Measurements from ENCODE around the gene NGEF.
"Not testable (repeated sequence)": the region's sequence is repeated elsewhere in the genome, so short reads cannot be mapped to it uniquely, and the experiment has no call there.

NGEF gene

GRCh38 chr2:233019610-233020009 is 6.6 kb upstream of the NGEF start:
- not testable (repeated sequence) for DNase-seq

DNA sequence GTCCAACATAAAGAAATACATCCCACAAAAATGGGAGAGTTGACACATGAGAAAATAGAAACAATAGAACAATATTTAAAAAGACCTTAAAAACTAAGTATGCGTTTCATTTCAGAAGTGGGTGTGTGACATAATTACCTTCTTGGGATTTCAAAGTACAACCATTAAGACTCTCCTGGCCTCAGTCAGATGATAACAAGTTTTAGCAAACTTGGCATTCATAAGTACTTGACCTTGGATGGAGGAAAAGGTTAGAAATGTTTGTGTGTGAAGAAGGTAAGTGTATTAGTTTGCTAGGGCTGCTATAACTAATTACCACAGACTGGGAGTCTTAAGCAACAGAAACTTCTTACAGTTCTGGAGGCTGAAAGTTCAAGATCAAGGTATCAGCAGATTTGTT is 4.9 kb upstream of the NGEF start:
- DNase-seq, result no peak

DNA sequence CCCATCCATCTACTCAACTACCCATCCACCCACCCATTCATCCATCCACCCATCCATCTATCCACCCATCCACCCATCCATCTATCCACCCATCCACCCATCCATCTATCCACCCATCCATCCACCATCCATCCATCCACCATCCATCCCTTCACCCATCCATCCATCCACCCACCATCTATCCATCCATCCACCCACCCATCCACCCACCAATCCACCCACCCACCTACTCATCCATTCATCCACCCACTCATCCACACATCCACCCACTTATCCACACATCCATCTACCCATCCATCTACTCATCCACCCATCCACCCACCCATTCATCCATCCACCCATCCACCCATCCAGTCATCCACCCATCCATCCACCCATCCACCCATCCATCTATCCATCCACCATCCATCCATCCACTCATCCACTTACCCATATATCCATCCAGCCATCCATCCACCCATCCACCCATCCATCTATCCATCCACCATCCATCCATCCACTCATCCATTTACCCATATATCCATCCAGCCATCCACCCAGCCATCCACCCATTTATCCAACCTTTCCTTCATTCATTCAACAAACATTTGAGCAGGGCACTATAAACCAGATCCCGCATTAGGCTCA is 2.1 kb upstream of the NGEF start:
- DNase-seq, result no peak

DNA sequence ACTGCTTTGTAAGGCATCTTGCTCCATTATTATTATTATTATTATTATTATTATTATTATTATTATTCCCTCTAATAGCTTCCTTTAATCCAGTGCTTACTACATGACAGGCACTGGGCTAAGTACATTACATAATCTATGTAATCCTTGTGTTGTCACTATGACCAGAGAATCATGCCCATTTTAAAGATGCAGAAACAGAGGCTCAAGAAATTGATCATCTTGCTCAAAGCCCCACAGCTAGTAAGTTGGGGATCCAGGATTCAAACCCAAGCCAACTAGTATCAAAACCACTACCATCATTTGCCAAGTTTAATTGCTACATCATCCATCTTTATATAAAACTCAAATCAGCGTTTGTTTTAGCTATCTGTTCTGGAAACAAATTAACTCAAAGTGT is 594 bp upstream of the NGEF start:
- DNase-seq, result no peak

DNA sequence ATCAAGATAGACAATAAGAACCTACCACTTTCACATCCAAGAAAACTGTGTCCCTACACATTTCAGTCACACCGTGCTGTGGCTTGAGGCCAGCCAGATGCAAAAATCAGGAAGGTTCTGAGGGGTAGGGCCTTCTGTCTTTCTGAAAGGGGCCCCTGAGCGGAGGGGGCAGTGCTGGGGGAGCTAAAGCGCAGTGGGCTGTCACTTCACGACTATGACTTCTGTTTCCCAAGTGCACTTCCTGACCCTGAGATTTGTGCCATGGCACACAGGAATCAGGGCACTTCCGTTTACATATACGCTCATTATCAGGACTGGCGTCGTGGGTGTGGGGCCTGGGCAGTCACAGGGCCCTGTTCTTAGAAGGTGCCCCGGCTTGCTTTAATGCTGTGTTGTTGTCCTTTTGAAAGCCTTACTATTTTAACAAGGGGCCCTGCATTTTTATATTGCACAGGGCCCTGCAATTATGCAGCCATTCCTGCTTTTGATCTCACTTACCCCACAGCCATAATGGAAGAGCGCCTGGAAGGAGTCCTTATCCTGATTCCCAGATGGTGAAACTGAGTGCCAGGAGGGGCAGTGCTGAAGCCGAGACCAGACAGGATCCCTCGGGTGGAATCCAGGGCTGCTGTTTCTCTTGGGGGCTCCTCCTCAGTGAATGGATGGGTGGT is 620 bp downstream of the NGEF start:
- no peak for DNase-seq

GRCh38 chr2:233011702-233012131 is 1.3 kb downstream of the NGEF start:
- no peak for DNase-seq

DNA sequence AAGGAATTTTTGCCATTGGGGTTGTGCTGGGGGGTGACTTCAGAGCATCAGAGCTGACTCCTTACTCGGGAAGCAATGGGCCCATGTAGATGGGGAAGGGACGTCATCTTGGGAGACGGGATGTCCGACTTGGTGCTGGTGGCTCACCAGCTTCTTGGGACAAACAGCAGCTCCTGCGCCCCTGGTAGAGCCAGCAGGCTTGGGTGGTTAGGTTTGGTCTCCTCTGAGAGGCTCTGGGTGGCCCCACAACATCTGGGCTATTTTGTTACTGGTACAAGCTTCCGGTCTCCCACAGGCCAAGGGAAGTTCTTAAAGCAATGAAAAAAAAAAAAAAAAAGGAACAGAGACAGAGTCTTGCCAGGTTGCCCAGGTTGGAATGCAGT is 1.8 kb downstream of the NGEF start:
- no peak for DNase-seq

DNA sequence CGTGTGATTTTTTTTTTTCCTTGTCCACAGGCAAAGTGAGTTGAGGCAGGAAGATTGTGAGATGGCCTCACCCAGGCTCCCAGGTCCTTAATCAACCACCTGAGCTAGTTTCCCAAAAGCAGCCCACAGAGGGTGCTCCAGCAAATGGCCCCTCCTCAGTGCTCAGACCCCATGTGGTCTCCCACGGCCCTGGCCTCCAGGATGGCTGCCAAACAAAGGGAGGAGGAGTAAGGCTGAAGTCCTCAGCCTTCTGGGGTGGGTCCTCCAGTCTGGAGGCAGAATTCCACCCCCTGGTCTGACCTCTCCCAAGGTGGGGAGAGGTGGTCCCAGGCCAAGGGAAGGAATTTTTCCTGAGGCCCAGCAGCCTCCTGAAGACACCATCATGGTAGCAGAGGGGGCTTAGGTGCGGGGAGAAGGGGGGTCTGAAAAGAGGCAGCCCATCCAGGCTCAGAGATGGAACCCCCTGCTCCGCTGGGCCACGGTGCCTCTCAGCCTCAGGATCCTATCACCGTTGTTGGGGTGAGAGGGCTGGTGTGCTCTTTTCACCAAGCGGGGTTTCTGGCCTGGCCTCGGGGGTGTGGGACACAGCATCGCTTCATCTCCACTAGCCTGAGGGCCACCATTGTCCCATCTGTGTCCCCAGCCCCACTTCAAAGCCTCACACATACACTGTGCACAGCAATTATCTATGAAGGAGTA is 2.3 kb downstream of the NGEF start:
- DNase-seq, result no peak

DNA sequence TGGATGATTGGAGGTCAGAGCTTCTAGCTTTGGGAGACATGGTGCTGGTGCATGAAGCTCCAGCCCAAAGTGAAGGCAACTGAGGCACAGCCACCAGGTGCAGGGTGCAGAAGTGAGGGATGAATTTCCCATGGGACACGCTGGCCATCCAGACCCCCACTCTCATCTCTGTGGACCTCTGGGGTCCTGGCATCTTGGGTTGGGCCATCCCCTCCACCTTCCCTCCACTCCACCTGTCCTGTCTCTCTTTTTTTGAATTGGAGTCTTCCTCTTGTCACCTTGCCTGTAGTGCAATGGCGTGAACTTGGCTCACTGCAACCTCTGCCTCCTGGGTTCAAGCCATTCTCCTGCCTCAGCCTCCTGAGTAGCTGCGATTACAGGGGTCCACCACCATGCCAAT is 3.4 kb downstream of the NGEF start:
- no peak for DNase-seq

DNA sequence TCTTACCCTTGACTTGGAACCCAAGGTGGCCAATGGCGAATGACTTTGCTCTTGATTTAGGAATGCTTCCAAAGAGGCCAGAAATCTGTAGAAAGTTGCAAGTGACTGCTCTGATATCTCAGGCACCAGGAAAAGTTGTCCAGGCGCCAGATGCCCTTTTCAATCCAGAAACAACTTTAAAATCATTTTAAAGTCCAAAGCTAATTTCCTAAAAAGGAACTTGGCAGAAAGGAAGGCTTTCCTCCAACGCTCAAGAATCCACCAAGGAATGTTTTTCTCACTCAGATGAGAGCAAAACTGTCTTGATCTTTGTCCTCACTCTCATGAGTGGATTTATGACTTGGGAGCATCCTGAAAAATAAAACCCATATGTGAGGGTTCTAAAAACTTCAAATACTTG is 5.3 kb downstream of the NGEF start:
- no peak for DNase-seq

- no peak for DNase-seq
Observed at GRCh38 chr2:233007270-233007669, 5.8 kb downstream of the NGEF start.

DNA sequence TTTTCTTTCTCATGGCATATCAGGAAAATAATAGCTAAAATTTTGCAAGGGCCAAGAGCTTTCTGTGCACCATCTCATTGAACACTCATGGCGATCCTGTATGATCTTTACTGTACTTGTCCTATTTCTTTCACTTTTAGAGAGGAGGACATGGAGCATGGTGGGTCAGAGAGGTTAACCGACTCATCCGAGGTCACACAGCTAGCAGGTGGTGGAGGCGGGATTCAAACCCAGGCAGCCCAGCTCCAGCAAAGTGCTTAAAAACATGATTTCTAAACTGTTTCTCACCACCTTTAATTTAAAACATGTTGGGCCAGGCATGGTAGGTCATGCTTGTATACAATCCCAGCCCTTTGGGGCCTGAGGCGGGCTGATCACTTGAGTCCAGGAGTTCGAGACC is 6.4 kb downstream of the NGEF start:
- DNase-seq, result no peak

- no peak for DNase-seq
Observed at GRCh38 chr2:233005096-233005495, 8.0 kb downstream of the NGEF start.

DNA sequence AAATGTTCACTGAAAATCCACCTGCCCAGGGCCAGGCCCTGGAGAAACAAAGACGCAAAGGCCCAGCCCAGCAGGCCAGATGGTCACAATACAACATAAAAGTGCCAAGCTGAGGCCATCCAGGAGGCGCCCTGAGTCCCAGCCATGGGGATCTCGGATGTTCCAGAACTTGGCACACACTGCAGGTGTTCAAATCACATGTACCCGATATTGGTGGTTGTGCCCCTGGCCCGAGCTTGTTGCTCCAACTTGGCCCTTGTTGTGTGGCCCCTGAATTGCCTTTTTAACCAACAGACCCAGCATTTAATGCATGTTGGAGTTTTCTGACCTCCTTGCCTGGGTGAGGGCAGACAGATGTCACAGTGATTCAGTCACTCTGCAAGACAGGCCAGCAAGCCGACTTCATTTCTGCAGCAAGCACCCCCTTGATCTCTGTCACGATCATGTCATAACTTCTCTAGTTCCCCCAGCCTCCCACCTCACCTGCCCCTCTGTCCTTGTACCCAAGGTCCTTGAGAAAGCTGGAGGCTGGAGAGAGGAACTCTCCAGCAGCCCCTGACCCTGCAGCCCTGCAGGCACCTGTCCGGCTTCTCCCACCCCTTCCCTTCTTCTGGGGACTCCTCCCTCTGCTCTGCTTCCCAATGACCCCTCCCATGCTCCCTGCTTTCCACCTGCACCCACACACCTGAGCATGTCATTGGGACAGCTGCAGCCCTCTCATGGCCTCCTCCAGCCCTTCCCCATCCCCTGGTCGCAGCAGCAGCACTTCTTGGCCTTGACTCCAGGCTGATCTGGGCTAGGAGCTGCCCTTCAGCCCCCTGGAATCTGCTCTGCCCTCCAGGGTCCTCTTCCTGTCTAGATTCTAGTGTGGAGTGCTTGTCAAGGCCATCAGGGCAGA is 9.1 kb downstream of the NGEF start:
- DNase-seq, result no peak

DNA sequence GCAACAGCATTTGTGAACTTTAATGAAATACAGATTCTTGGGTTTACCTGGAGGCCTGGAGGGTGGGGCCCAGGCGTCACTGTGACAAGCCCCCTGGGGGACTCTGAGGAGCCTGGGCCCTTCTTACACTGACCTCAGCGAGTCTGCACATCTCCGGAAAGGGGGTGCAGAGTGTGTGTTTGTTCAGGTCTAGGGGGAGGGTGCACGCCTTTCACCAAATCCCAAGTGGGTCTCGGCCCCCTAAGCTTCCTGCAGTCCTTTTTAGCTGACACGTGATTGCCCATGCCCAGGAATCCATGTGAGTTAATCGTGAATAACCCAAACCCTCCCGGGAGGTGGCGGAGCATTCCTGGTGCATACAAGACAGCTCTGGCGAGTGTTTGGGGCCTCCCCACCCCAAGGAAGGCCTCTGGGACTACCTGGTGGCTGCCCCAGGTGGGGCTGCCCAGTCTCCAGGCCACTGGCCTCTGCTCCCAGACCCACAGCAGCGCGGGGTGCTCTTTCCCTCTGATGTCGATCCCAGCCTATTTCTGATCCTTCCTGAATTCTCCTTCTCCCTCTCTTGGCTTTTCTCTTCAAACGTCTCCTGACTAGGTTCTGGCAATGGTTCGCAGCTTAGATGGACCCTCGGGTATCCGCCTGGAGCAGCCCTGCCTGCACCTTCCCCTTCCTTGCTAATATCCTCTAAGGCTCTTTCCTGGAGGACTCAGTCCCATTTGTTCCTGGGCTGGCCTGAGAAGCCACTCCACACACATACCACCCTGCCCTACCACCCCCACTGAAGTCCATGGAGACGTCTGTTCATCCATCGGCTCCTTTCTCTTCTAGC is 10.0 kb downstream of the NGEF start:
- no peak for DNase-seq

- no peak for DNase-seq
Observed at GRCh38 chr2:233000886-233001750, 11.9 kb downstream of the NGEF start.

- DNase-seq, result no peak
Observed at GRCh38 chr2:232999354-232999753, 13.7 kb downstream of the NGEF start.

DNA sequence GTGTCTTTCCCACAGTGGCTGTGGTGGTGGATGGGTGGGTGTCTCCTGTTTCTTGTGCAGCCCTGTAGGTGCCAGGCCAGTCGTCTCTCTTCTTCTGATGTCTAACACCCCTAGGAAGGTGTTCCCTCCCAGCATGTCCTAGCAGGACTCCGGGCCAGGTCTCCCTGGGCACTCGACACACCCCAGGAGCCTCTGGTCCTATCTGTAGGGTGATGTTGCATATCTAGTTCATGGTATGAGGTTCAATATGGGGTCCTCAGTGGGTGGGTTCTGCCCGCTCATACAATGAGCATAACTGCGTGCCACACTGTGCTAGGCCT is 14.4 kb downstream of the NGEF start:
- no peak for DNase-seq

DNA sequence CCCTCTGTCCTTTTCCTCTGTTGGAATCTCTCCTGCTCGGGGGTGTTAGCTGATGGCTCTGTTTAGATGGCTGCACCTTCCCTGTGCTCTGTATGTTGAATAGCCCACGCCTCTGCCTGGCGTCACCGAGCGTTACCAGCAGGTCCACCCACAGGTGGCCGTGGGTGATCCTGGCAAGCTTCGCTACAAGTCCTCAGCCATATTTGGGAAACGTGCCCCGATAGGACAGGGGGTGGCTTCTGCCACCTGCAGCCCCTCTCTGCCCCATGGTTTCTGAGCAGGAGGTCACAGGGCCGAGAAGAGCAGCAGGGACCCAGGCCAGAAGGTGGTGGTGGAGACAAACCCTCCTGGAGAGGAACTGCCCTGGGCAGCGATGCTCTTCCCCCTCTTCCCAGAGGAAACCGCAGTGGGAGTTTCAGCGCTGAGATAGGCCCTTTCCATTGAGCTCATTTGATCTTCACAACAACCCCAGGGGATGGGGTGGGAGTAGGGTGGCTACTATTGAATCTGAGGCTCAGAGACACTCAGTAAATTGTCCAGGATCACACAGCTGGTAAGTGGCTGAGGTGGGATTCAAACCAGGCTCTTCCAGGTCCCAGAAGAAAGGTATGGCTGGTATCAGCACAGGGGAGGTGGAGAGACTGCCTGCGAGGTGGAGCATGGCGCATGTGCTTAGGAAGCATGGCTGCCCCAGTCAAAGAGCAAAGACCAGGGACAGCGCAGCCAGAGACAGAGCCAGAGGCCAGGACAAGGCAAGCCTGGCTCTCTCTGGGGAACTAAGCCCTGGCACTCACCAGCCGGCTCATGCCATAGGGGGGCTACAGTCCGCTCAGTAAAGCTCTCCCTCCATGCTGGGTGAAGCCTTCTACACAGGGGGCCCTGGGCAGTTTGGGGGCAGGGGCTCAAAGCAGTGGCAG is 15.0 kb downstream of the NGEF start:
- DNase-seq, result no peak

DNA sequence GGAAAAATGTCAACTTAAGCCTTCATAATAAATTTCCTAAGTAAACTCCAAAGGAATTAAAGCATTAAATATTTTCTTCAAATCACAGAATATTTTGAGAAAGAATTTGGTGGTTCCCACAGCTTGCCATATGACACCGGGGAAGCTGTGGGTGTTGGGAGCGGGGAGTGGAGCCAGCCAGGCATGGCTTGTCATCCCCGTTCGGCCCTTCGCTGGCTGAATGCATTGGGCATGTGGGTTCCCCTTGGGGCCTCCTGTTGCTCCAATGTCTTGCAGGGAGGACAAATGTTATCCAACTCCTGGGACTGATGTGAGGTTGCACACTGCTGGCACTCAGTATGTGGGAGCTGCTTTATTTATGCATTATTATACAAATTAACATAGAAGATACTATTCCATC is 18.6 kb downstream of the NGEF start:
- no peak for DNase-seq

All from NCI-H2171 (cell line).